ENCODE results near the gene CAMTA1. TPM values are rescaled to one million over a fixed set of nuclear protein-coding genes. Genes with fewer than 3 reads are reported as not detected.
"Not testable (repeated sequence)": the region's sequence is repeated elsewhere in the genome, so short reads cannot be mapped to it uniquely, and the experiment has no call there.

The CAMTA1 gene
- total RNA-seq, 1 donor, result 56.1 TPM

DNA sequence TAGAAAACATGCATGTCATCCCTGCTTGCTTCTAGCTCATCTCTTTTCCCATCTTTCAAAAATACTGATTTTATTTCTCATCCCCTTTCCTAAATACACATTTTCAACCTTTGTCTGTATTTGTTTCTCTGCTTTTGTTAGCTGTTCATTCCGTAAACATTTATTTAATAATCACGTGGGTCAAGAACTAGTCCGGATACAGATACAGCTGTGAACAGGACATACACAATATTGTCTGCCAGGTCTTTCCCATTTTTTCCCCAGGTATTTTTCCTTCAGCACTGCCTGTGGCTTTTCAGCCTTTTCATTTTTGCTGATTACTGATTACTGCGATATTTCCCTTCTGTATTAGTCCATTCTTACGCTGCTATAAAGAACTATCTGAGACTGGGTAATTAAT lies 1004.6 kb downstream of the CAMTA1 start:
- TF ChIP-seq, protein P1, sequence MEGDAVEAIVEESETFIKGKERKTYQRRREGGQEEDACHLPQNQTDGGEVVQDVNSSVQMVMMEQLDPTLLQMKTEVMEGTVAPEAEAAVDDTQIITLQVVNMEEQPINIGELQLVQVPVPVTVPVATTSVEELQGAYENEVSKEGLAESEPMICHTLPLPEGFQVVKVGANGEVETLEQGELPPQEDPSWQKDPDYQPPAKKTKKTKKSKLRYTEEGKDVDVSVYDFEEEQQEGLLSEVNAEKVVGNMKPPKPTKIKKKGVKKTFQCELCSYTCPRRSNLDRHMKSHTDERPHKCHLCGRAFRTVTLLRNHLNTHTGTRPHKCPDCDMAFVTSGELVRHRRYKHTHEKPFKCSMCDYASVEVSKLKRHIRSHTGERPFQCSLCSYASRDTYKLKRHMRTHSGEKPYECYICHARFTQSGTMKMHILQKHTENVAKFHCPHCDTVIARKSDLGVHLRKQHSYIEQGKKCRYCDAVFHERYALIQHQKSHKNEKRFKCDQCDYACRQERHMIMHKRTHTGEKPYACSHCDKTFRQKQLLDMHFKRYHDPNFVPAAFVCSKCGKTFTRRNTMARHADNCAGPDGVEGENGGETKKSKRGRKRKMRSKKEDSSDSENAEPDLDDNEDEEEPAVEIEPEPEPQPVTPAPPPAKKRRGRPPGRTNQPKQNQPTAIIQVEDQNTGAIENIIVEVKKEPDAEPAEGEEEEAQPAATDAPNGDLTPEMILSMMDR (IDR thresholded peaks at IDR 0.05; ENCODE audit: insufficient read depth, low read depth, low read length), result no peak
- no peak for DNase-seq (ENCODE audit: low read depth)
- H3K4me3 ChIP-seq (ENCODE audit: low read depth, low read length), result no peak overlapping the region

DNA sequence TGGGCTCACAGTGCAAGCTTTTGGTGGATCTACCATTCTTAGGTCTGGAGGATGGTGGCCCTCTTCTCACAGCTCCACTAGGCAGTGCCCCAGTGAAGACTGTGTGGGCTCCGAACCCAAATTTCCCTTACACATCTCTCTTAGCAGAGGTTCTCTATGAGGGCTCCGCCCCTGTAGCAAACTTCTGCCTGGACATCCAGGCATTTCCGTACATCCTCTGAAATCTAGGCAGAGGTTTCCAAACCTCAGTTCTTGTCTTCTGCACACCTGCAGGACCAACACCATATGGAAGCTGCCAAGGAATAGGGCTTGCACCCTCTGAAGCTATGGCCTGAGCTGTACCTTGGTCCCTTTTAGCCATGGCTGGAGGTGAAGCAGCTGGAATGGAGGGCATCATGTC lies 1005.8 kb downstream of the CAMTA1 start:
- not testable (repeated sequence) for DNase-seq (ENCODE audit: low read depth); H3K4me3 ChIP-seq (ENCODE audit: low read depth, low read length)

DNA sequence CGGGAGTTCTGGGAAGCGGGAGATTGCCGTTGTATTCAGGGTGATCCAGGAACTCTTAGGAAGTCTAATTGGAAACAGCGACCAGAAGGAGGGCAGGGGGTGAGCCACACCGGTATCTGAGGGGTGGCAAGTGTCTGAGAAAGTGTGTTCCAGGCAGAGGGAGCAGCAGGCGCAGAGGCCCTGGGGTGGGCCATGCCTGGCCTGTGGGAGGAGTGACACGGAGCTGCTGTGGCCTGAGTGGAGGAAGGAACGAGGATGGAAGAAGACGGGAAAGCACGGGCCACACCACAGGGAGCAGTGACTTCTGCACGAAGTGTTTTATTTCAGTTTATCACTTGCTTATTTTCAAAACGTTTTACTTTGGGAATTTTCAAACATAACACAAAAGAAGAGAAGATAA lies 1010.2 kb downstream of the CAMTA1 start:
- DNase-seq (ENCODE audit: low read depth), result no peak
- H3K4me3 ChIP-seq (ENCODE audit: low read depth, low read length), result no peak overlapping the region
- TF ChIP-seq, protein P1 (IDR thresholded peaks at IDR 0.05; ENCODE audit: insufficient read depth, low read depth, low read length), result no peak

DNA sequence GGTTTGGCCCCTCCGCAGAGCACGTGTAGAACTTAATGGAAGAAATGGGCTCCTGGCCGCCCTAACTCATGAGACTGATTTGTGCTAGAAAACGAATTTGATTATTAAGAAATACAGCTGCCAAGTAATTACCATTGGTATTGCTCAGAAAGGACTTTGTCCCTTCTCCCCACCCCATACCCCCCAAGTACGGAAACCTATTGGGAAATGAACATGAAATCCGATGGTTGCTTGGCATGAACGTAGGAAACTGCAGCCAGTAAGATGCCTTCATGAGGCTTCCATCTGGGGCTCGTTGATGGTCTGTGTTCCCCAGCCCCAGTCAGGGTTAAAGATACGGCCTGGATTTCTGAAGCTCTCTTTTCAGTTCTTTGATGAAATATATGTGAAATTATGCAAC lies 1020.2 kb downstream of the CAMTA1 start:
- H3K4me3 ChIP-seq (ENCODE audit: low read depth, low read length), result no peak overlapping the region
- DNase-seq (ENCODE audit: low read depth), result no peak
- TF ChIP-seq, protein P1 (IDR thresholded peaks at IDR 0.05; ENCODE audit: insufficient read depth, low read depth, low read length), result no peak

DNA sequence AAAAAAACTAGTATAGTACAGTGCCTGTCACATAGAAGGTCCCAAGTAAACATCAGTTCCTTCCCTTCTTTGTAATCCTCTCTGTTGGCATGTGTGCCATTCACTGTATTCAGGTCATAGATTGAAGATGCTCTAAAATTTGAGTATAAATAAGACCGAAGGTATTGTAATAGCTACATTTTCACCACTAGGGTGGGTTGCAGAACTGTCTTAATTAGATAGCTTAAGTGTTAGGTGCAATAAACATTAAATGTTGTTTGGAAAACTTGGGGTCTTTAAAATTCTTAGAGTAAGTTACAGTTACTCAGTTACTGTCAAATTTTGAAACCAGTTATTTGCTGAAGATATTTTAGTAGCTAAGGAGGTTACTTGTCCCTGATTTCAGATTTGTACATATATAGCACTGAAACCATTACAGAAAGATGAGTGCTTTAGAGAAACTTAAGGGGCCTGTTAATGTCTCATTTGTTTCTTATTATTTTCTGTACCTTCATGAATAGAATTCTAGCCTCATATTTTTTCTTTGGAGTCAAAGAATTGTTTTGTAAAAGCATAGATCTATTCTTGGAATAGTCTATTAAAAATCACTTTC lies 1023.1 kb downstream of the CAMTA1 start:
- no peak overlapping the region for H3K4me3 ChIP-seq (ENCODE audit: low read depth, low read length)
- DNase-seq (ENCODE audit: low read depth), result peak; percentile 61
- TF ChIP-seq, protein P1 (IDR thresholded peaks at IDR 0.05; ENCODE audit: insufficient read depth, low read depth, low read length), result peak; percentile 66

DNA sequence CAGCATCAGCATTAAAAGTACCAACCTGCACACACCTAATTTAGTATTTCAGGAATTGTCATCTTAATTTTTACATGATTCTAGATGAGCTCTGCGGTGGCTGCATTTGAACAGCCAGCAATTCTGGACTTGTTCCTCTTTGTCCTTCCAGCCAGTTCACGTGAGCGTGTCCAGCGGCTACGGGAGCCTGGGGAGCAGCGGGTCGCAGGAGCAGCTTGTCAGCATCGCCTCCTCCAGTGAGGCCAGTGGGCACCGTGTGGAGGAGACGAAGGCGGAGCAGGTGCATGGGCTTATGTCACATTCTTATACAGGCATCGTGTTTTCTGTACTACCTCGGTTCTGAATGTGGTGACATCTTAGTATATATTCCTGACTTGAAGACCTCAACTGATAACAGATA lies 1024.5 kb downstream of the CAMTA1 start:
- no peak for DNase-seq (ENCODE audit: low read depth)
- TF ChIP-seq, protein P1 (IDR thresholded peaks at IDR 0.05; ENCODE audit: insufficient read depth, low read depth, low read length), result no peak
- H3K4me3 ChIP-seq (ENCODE audit: low read depth, low read length), result no peak overlapping the region

DNA sequence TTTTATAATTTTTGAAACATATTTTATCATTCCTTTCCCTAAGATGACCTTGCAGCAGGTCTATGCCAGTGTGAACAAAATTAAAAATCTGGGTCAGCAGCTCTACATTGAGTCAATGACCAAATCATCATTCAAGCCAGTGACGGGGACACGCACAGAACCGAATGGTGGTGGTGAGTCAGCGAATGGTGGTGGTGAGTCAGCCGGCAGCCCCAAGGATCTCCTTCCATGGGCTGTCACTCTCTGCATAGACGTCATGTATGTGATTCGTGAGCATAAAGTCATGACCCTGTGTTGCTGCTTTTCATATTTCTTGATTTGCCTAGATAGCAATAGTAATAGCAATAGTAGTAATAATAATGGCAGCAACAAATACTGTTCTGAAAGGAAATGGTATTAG lies 1025.1 kb downstream of the CAMTA1 start:
- TF ChIP-seq, protein P1 (IDR thresholded peaks at IDR 0.05; ENCODE audit: insufficient read depth, low read depth, low read length), result no peak
- peak; percentile 85 for DNase-seq (ENCODE audit: low read depth)
- H3K4me3 ChIP-seq (ENCODE audit: low read depth, low read length), result no peak overlapping the region

All from fibroblast of villous mesenchyme (primary cell).